ENCODE data around the gene SMG6.

Gene SMG6

GRCh38 chr17:2120586-2121335 lies 182.8 kb downstream of the SMG6 start:
- peak; percentile 20 for FAIRE-seq
- no peak for DNase-seq (ENCODE audit: insufficient read length, low spot score)

GRCh38 chr17:2113279-2113622 lies 190.3 kb downstream of the SMG6 start:
- no peak for FAIRE-seq
- no peak for DNase-seq (ENCODE audit: insufficient read length, low spot score)

- FAIRE-seq (no peak), DNase-seq (ENCODE audit: insufficient read length, low spot score) (no peak)
Observed at GRCh38 chr17:2111691-2112090, 191.9 kb downstream of the SMG6 start.

GRCh38 chr17:2110436-2110835 lies 193.1 kb downstream of the SMG6 start:
- DNase-seq (ENCODE audit: insufficient read length, low spot score), result no peak
- no peak for FAIRE-seq

GRCh38 chr17:2108170-2108569 lies 195.4 kb downstream of the SMG6 start:
- DNase-seq (ENCODE audit: insufficient read length, low spot score) (no peak), FAIRE-seq (no peak)

GRCh38 chr17:2107506-2107905 lies 196.1 kb downstream of the SMG6 start:
- no peak for FAIRE-seq

GRCh38 chr17:2107050-2107449 lies 196.5 kb downstream of the SMG6 start:
- DNase-seq (ENCODE audit: insufficient read length, low spot score), result no peak
- FAIRE-seq, result no peak

More at GRCh38 chr17:2107506-2107905, 196.1 kb downstream of the SMG6 start:
- DNase-seq (ENCODE audit: insufficient read length, low spot score), result no peak

- FAIRE-seq, result no peak
- no peak for DNase-seq (ENCODE audit: insufficient read length, low spot score)
Observed at GRCh38 chr17:2106308-2106955, 197.2 kb downstream of the SMG6 start.

- DNase-seq (ENCODE audit: insufficient read length, low spot score) (no peak), FAIRE-seq (no peak)
Observed at GRCh38 chr17:2105663-2106062, 197.9 kb downstream of the SMG6 start.

- FAIRE-seq, result no peak
Observed at GRCh38 chr17:2102931-2103809, 200.4 kb downstream of the SMG6 start.

GRCh38 chr17:2101448-2102257 lies 201.9 kb downstream of the SMG6 start:
- DNase-seq (ENCODE audit: insufficient read length, low spot score) (no peak), FAIRE-seq (peak; percentile 68)

More at GRCh38 chr17:2102931-2103809, 200.4 kb downstream of the SMG6 start:
- no peak for DNase-seq (ENCODE audit: insufficient read length, low spot score)

- DNase-seq (ENCODE audit: insufficient read length, low spot score) (no peak), FAIRE-seq (no peak)
Observed at GRCh38 chr17:2095536-2095910, 208.1 kb downstream of the SMG6 start.

- FAIRE-seq (no peak), DNase-seq (ENCODE audit: insufficient read length, low spot score) (no peak)
Observed at GRCh38 chr17:2094891-2095535, 208.6 kb downstream of the SMG6 start.

- no peak for FAIRE-seq
- DNase-seq (ENCODE audit: insufficient read length, low spot score), result no peak
Observed at GRCh38 chr17:2093349-2093748, 210.2 kb downstream of the SMG6 start.

GRCh38 chr17:2092253-2092652 lies 211.3 kb downstream of the SMG6 start:
- FAIRE-seq (no peak), DNase-seq (ENCODE audit: insufficient read length, low spot score) (no peak)

GRCh38 chr17:2090804-2091534 lies 212.6 kb downstream of the SMG6 start:
- FAIRE-seq (peak; percentile 78), DNase-seq (ENCODE audit: insufficient read length, low spot score) (peak; percentile 94)

GRCh38 chr17:2090210-2090641 lies 213.4 kb downstream of the SMG6 start:
- FAIRE-seq (no peak), DNase-seq (ENCODE audit: insufficient read length, low spot score) (no peak)

GRCh38 chr17:2089021-2089422 lies 214.6 kb downstream of the SMG6 start:
- FAIRE-seq, result no peak
- no peak for DNase-seq (ENCODE audit: insufficient read length, low spot score)

GRCh38 chr17:2087597-2088211 lies 215.9 kb downstream of the SMG6 start:
- DNase-seq (ENCODE audit: insufficient read length, low spot score) (no peak), FAIRE-seq (no peak)
